Measurements from ENCODE around the gene SH3BP4. TPM values are rescaled to one million over a fixed set of nuclear protein-coding genes. Genes with fewer than 3 reads are reported as not detected.
"Not testable (repeated sequence)": the region's sequence is repeated elsewhere in the genome, so short reads cannot be mapped to it uniquely, and the experiment has no call there.

The SH3BP4 gene
- total RNA-seq, 1 experiment from 2014 or later, result 35.5 TPM

- H3K4me1 ChIP-seq; H3K27ac ChIP-seq; H3K9me3 ChIP-seq (replicated peaks); DNase-seq; H3K4me3 ChIP-seq; H3K27me3 ChIP-seq: not testable (repeated sequence)
- H3K36me3 ChIP-seq, result peaks cover 14% of the 10 kb centered on the region
These were observed 105.8 kb downstream of the SH3BP4 start for GRCh38 chr2:235057616-235058015.

GRCh38 chr2:235059161-235059560 is 107.3 kb downstream of the SH3BP4 start:
- Histone ChIP-seq H3K36me3 (peaks cover 14% of the 10 kb centered on the region), H3K4me3 (no peak overlapping the region), H3K4me1 (peaks cover 3% of the 10 kb centered on the region; the same call in 1 of the 2 replicates), H3K9me3 (replicated peaks) (no peaks in the 10 kb centered on the region), H3K27ac (no peak overlapping the region), H3K27me3 (no peaks in the 10 kb centered on the region)
- DNase-seq, result no peak

- H3K36me3 ChIP-seq, result peaks cover 2% of the 10 kb centered on the region; the same call in 1 of the 2 replicates
- DNase-seq, result no peak
- no peaks in the 10 kb centered on the region for H3K9me3 ChIP-seq (replicated peaks)
- no peaks in the 10 kb centered on the region for H3K27me3 ChIP-seq
- H3K4me1 ChIP-seq, result no peaks in the 10 kb centered on the region
- H3K4me3 ChIP-seq, result no peak overlapping the region
- H3K27ac ChIP-seq, result no peak overlapping the region
These were observed 109.8 kb downstream of the SH3BP4 start for GRCh38 chr2:235061656-235062055.

GRCh38 chr2:235063471-235063961 is 111.7 kb downstream of the SH3BP4 start:
- no peaks in the 10 kb centered on the region for H3K27me3 ChIP-seq
- DNase-seq, result no peak
- H3K36me3 ChIP-seq, result 0 out of 2 replicates have a peak, but pooled peaks cover 2% of the 10 kb centered on the region
- no peak overlapping the region for H3K27ac ChIP-seq
- H3K4me1 ChIP-seq, result no peaks in the 10 kb centered on the region
- H3K4me3 ChIP-seq, result no peak overlapping the region
- H3K9me3 ChIP-seq (replicated peaks), result no peaks in the 10 kb centered on the region

GRCh38 chr2:235064976-235065375 is 113.2 kb downstream of the SH3BP4 start:
- DNase-seq, result no peak
- no peaks in the 10 kb centered on the region for H3K9me3 ChIP-seq (replicated peaks)
- no peak overlapping the region for H3K27ac ChIP-seq
- no peak overlapping the region for H3K4me3 ChIP-seq
- H3K27me3 ChIP-seq, result no peaks in the 10 kb centered on the region
- H3K4me1 ChIP-seq, result no peaks in the 10 kb centered on the region
- no peaks in the 10 kb centered on the region for H3K36me3 ChIP-seq

GRCh38 chr2:235066490-235066889 is 114.7 kb downstream of the SH3BP4 start:
- Histone ChIP-seq H3K27ac (no peak overlapping the region), H3K9me3 (replicated peaks) (no peaks in the 10 kb centered on the region; the same call in 1 of the 2 replicates), H3K36me3 (no peaks in the 10 kb centered on the region), H3K4me3 (no peak overlapping the region), H3K27me3 (no peaks in the 10 kb centered on the region), H3K4me1 (no peaks in the 10 kb centered on the region)
- no peak for DNase-seq

GRCh38 chr2:235066895-235067294 is 115.1 kb downstream of the SH3BP4 start:
- Histone ChIP-seq H3K36me3 (no peaks in the 10 kb centered on the region), H3K27me3 (no peaks in the 10 kb centered on the region), H3K4me3 (no peak overlapping the region), H3K27ac (no peak overlapping the region), H3K4me1 (no peaks in the 10 kb centered on the region), H3K9me3 (replicated peaks) (no peaks in the 10 kb centered on the region; the same call in 1 of the 2 replicates)
- peak in 1 of 2 experiments; percentile 24 for DNase-seq

GRCh38 chr2:235068701-235069100 is 116.9 kb downstream of the SH3BP4 start:
- no peak for DNase-seq
- Histone ChIP-seq H3K36me3 (no peaks in the 10 kb centered on the region), H3K27me3 (no peaks in the 10 kb centered on the region), H3K27ac (no peak overlapping the region), H3K9me3 (replicated peaks) (no peaks in the 10 kb centered on the region; the same call in 1 of the 2 replicates), H3K4me3 (no peak overlapping the region), H3K4me1 (no peaks in the 10 kb centered on the region)

- Histone ChIP-seq H3K9me3 (replicated peaks) (no peaks in the 10 kb centered on the region; the same call in 1 of the 2 replicates), H3K36me3 (no peaks in the 10 kb centered on the region), H3K4me3 (no peak overlapping the region), H3K27me3 (no peaks in the 10 kb centered on the region), H3K27ac (no peak overlapping the region), H3K4me1 (no peaks in the 10 kb centered on the region)
- DNase-seq, result no peak
These were observed 118.4 kb downstream of the SH3BP4 start for GRCh38 chr2:235070063-235070706.

GRCh38 chr2:235073868-235074413 is 122.1 kb downstream of the SH3BP4 start:
- DNase-seq, result no peak
- Histone ChIP-seq H3K27ac (no peak overlapping the region), H3K4me1 (no peaks in the 10 kb centered on the region), H3K27me3 (no peaks in the 10 kb centered on the region), H3K4me3 (no peak overlapping the region), H3K9me3 (replicated peaks) (peaks cover 2% of the 10 kb centered on the region; the same call in 1 of the 2 replicates), H3K36me3 (no peaks in the 10 kb centered on the region)

GRCh38 chr2:235077046-235077445 is 125.2 kb downstream of the SH3BP4 start:
- Histone ChIP-seq H3K4me3 (no peak overlapping the region), H3K27ac (no peak overlapping the region), H3K4me1 (no peaks in the 10 kb centered on the region), H3K9me3 (replicated peaks) (0 out of 2 replicates have a peak, but pooled peaks cover 2% of the 10 kb centered on the region), H3K27me3 (no peaks in the 10 kb centered on the region), H3K36me3 (no peaks in the 10 kb centered on the region)
- DNase-seq, result no peak

- H3K27me3 ChIP-seq, result no peaks in the 10 kb centered on the region
- no peak for DNase-seq
- H3K36me3 ChIP-seq, result no peaks in the 10 kb centered on the region
- H3K9me3 ChIP-seq (replicated peaks), result 0 out of 2 replicates have a peak, but pooled peaks cover 2% of the 10 kb centered on the region
- no peak overlapping the region for H3K4me3 ChIP-seq
- no peak overlapping the region for H3K27ac ChIP-seq
- no peaks in the 10 kb centered on the region for H3K4me1 ChIP-seq
These were observed 126.4 kb downstream of the SH3BP4 start for GRCh38 chr2:235078182-235078581.

- no peak overlapping the region for H3K27ac ChIP-seq
- no peak for DNase-seq
- H3K4me3 ChIP-seq, result no peak overlapping the region
- 0 out of 2 replicates have a peak, but pooled peaks cover 2% of the 10 kb centered on the region for H3K9me3 ChIP-seq (replicated peaks)
- no peaks in the 10 kb centered on the region for H3K4me1 ChIP-seq
- H3K27me3 ChIP-seq, result no peaks in the 10 kb centered on the region
- H3K36me3 ChIP-seq, result no peaks in the 10 kb centered on the region
These were observed 127.2 kb downstream of the SH3BP4 start for GRCh38 chr2:235078914-235079472.

- H3K27ac ChIP-seq, result no peak overlapping the region
- DNase-seq, result no peak
- H3K36me3 ChIP-seq, result no peaks in the 10 kb centered on the region
- H3K27me3 ChIP-seq, result no peaks in the 10 kb centered on the region
- no peak overlapping the region for H3K4me3 ChIP-seq
- 0 out of 2 replicates have a peak, but pooled peaks cover 2% of the 10 kb centered on the region for H3K9me3 ChIP-seq (replicated peaks)
- no peaks in the 10 kb centered on the region for H3K4me1 ChIP-seq
These were observed 128.3 kb downstream of the SH3BP4 start for GRCh38 chr2:235080101-235080500.
